WTC11 (cell line): Measurements from ENCODE around the gene STARD8.

Experiments
- ATF3 ChIP-seq: sonication (generic); formaldehyde crosslinking; conservative IDR thresholded peaks from 2 replicates; pipeline ENCODE4 v1.8.1; 2022; ENCODE audit warnings: mild to moderate bottlenecking, missing genetic modification reagents
- CTCF ChIP-seq: fragments of 200-600 bp; IDR thresholded peaks from 2 replicates; pipeline ENCODE4 v1.8.0; 2022; ENCODE audit warnings: antibody characterized with exemption
- E2F1 ChIP-seq: sonication (generic); formaldehyde crosslinking; IDR thresholded peaks from 2 replicates; pipeline ENCODE4 v1.8.0; 2022; ENCODE audit warnings: mild to moderate bottlenecking, missing genetic modification reagents
- E2F4 ChIP-seq: sonication (generic); formaldehyde crosslinking; IDR thresholded peaks from 2 replicates; pipeline ENCODE4 v1.8.1; 2022; ENCODE audit warnings: low read depth, mild to moderate bottlenecking, moderate library complexity, missing genetic modification reagents, borderline replicate concordance
- MAX ChIP-seq: sonication (generic); formaldehyde crosslinking; IDR thresholded peaks from 2 replicates; pipeline ENCODE4 v1.8.0; 2022; ENCODE audit warnings: mild to moderate bottlenecking, missing genetic modification reagents
- TEAD4 ChIP-seq: sonication (generic); formaldehyde crosslinking; IDR thresholded peaks from 2 replicates; pipeline ENCODE4 v1.8.0; 2022; ENCODE audit warnings: mild to moderate bottlenecking, missing genetic modification reagents
- USF2 ChIP-seq: sonication (generic); formaldehyde crosslinking; IDR thresholded peaks from 2 replicates; pipeline ENCODE4 v1.8.1; 2023; ENCODE audit warnings: mild to moderate bottlenecking, missing genetic modification reagents, moderate library complexity

- TF ChIP-seq CTCF (no peak), MAX (CRISPR knock-in tag) (no peak), E2F1 (no peak), TEAD4 (CRISPR knock-in tag) (no peak), ATF3 (no peak), USF2 (CRISPR knock-in tag) (no peak), E2F4 (CRISPR knock-in tag) (no peak)
Observed at GRCh38 chrX:68651110-68651509, 3.6 kb downstream of the STARD8 start.
